B cell (primary cell): ENCODE results near the gene PPP3CA. TPM values are rescaled to one million over a fixed set of nuclear protein-coding genes. Genes with fewer than 3 reads are reported as not detected.
A peak's percentile ranks its signal among the peaks of the same experiment; 100 is the strongest.

ENCODE experiments used
- ATAC-seq: fragments of 200-7000 bp; cut with Tn5 transposase; one replicate; pipeline ENCODE4 v1.10.0; 2021; ENCODE audit warnings: low read depth, mild to moderate bottlenecking, moderate number of reproducible peaks, moderate library complexity
- CTCF ChIA-PET: fragments of 350-600 bp; sonication (Branson Sonifier 250); formaldehyde crosslinking; loops from one replicate; lab custom pipeline; 2021; ENCODE audit warnings: antibody characterized with exemption, inconsistent platforms; lab: Charles Lee
- POLR2A ChIA-PET: fragments of 350-600 bp; sonication (Branson Sonifier 250); formaldehyde crosslinking; loops from one replicate; lab custom pipeline; 2021; ENCODE audit warnings: antibody characterized with exemption; lab: Charles Lee
- DNase-seq: peaks from one replicate; pipeline ENCODE4 v3.0.0; 2013
- H2AFZ ChIP-seq: 2 replicates; pipeline ENCODE4 v1.6.1; 2012; ENCODE audit warnings: mild to moderate bottlenecking, low read depth, low read length; ENCODE audit not compliant: insufficient read depth, poor library complexity, severe bottlenecking
- H3K27ac ChIP-seq, 2 donors: 1 replicate in 1 of 2; 2 replicates in 1 of 2; pipeline ENCODE4 v1.5.1; 2012 to 2013; ENCODE audit warnings: low read length in 2 of 2, mild to moderate bottlenecking in 2 of 2, moderate library complexity in 1 of 2
- H3K27me3 ChIP-seq, 4 experiments: fragments of 200-600 bp in 1 of 4; sonication (generic) in 1 of 4; replicated peaks in 1 of 4; 1 replicate in 2 of 4; 2 replicates in 2 of 4; pipeline versions ENCODE4 v1.6.1 to v1.7.0; 2013 to 2016; ENCODE audit warnings: low read length in 3 of 4, mild to moderate bottlenecking in 2 of 4, mixed read lengths in 1 of 4, moderate library complexity in 1 of 4; ENCODE audit not compliant: insufficient read depth in 4 of 4, control insufficient read depth in 3 of 4; ENCODE audit errors: control extremely low read depth in 1 of 4
- H3K36me3 ChIP-seq, 2 experiments: replicated peaks in 1 of 2; 1 replicate in 1 of 2; 2 replicates in 1 of 2; pipeline versions ENCODE4 v1.6.1 to v1.7.1; 2013; ENCODE audit warnings: low read length in 1 of 2; ENCODE audit not compliant: insufficient read depth in 2 of 2, control insufficient read depth in 1 of 2; ENCODE audit errors: control extremely low read depth in 1 of 2, extremely low read depth in 1 of 2
- H3K4me1 ChIP-seq, 2 donors: fragments of 200-600 bp in 1 of 2; sonication (generic) in 1 of 2; 1 replicate in 1 of 2; 2 replicates in 1 of 2; pipeline versions ENCODE4 v1.5.1 to v1.6.1; 2013 to 2017; ENCODE audit warnings: low read length in 2 of 2; ENCODE audit not compliant: control insufficient read depth in 2 of 2, insufficient read depth in 2 of 2
- H3K4me2 ChIP-seq: replicated peaks from 2 replicates; pipeline ENCODE3; 2012; ENCODE audit warnings: mild to moderate bottlenecking, low read depth, low read length; ENCODE audit not compliant: poor library complexity, severe bottlenecking
- H3K4me3 ChIP-seq, 5 experiments: fragments of 200-600 bp in 1 of 5; sonication (generic) in 1 of 5; 1 replicate in 3 of 5; 2 replicates in 2 of 5; pipeline versions ENCODE4 v1.5.1 to v1.7.0; 2011 to 2016; ENCODE audit warnings: low read length in 4 of 5, mild to moderate bottlenecking in 4 of 5, low read depth in 2 of 5, control low read depth in 1 of 5, moderate library complexity in 1 of 5; ENCODE audit not compliant: insufficient read depth in 1 of 5; ENCODE audit errors: control extremely low read depth in 1 of 5, extremely low read depth in 1 of 5
- H3K79me2 ChIP-seq: fragments of 200-600 bp; sonication (generic); one replicate; pipeline ENCODE4 v1.6.0; 2016; ENCODE audit warnings: low read length; ENCODE audit not compliant: control insufficient read depth, insufficient read depth
- H3K9ac ChIP-seq: fragments of 200-600 bp; sonication (generic); 2 replicates; pipeline ENCODE4 v1.6.1; 2017; ENCODE audit warnings: mild to moderate bottlenecking, low read length, moderate library complexity
- H3K9me3 ChIP-seq, 3 donors: one replicate each; pipeline versions ENCODE4 v1.6.1 to v1.7.1; 2013; ENCODE audit warnings: low read length in 2 of 3; ENCODE audit not compliant: control insufficient read depth in 2 of 3, insufficient read depth in 1 of 3; ENCODE audit errors: control extremely low read depth in 1 of 3
- H4K20me1 ChIP-seq: 2 replicates; pipeline ENCODE4 v1.6.0; 2012; ENCODE audit warnings: mild to moderate bottlenecking, low read length; ENCODE audit not compliant: insufficient read depth, control insufficient read depth, poor library complexity, severe bottlenecking
- H3K27ac Mint-ChIP-seq: one replicate; pipeline ENCODE4 v1.8.0; 2021; ENCODE audit warnings: mixed read lengths
- H3K27me3 Mint-ChIP-seq: one replicate; pipeline ENCODE4 v1.8.0; 2021; ENCODE audit warnings: mixed read lengths
- H3K4me1 Mint-ChIP-seq: one replicate; pipeline ENCODE4 v1.8.0; 2021; ENCODE audit warnings: mixed read lengths
- H3K4me3 Mint-ChIP-seq: one replicate; pipeline ENCODE4 v1.8.0; 2021; ENCODE audit warnings: mixed read lengths
- H3K9me3 Mint-ChIP-seq: one replicate; pipeline ENCODE4 v1.8.0; 2022; ENCODE audit warnings: mixed read lengths; ENCODE audit not compliant: insufficient read depth
- CTCF ChIP-seq: fragments of 200-600 bp; IDR thresholded peaks from one replicate; pipeline ENCODE4 v1.8.0; 2022; ENCODE audit warnings: antibody characterized with exemption, mild to moderate bottlenecking
- EZH2 ChIP-seq: IDR thresholded peaks from 2 replicates; pipeline ENCODE4 v1.6.1; 2012; ENCODE audit warnings: borderline replicate concordance, low read depth, mild to moderate bottlenecking, moderate library complexity, low read length; ENCODE audit not compliant: insufficient read depth, poor library complexity, severe bottlenecking
- WGBS: methylation state at CpG from one replicate; pipeline ENCODE4 v1.1.5; 2013; ENCODE audit warnings: missing lambda C conversion rate; ENCODE audit not compliant: insufficient coverage; 5-methylcytosine and 5-hydroxymethylcytosine counted together
- intact Hi-C: fragments of 100-400 bp; cut with micrococcal nuclease; formaldehyde crosslinking; loops from one replicate; pipeline ENCODE4 v1.10.0; 2022
- polyA plus RNA-seq: library from polyadenylated mRNA; depleted of rRNA; stranded (reverse); fragments of >200 nt; gene quantifications from 2 replicates; pipeline ENCODE4 v1.2.3, GENCODE V29; 2012
- total RNA-seq, 2 donors: library from RNA; stranded (reverse); fragments of 120-200 nt in 1 of 2; gene quantifications; 1 replicate in 1 of 2; 2 replicates in 1 of 2; pipeline versions ENCODE4 v1.2.3 to v1.2.4, GENCODE V29; 2013 to 2022

The PPP3CA gene
- total and polyA plus RNA-seq, 2 donors (not counting 1 experiment from before 2014, with no cell fraction given), result 14.3 to 85.1 TPM

- H3K27ac ChIP-seq, result no peak overlapping the region
- no peak overlapping the region for H3K9ac ChIP-seq
- Mint-ChIP-seq H3K4me3 (no peak overlapping the region), H3K9me3 (no peaks in the 10 kb centered on the region), H3K27me3 (no peaks in the 10 kb centered on the region), H3K27ac (no peak overlapping the region), H3K4me1 (peaks cover 27% of the 10 kb centered on the region)
- H3K4me1 ChIP-seq, result peaks cover 7 to 18% of the 10 kb centered on the region in 2 donors
- H3K36me3 ChIP-seq, result peaks cover 0 to 5% of the 10 kb centered on the region in 2 experiments
- H4K20me1 ChIP-seq, result peaks cover 39% of the 10 kb centered on the region
- H3K4me2 ChIP-seq, result peak overlapping the region; percentile 38
- intact Hi-C loops, result loop anchor here (1.0 to 10.0 kb wide), 3 partner anchors 561 to 1094 kb away; partner anchors contain the start of gene BANK1
- DNase-seq (peak; percentile 76), ATAC-seq (peak; percentile 96)
- WGBS, result 13% methylated on average over 2 of the region's 6 CpGs
- ChIA-PET POLR2A (interaction anchor here (0.7 to 1.3 kb wide), 3 partner anchors 177 to 561 kb away, joined by 3 read pairs; no protein-coding TSS in a partner anchor), CTCF (interaction anchor here (0.6 to 7.8 kb wide), 28 partner anchors 10 to 1262 kb away, joined by 3 to 82 read pairs (median 4); partner anchors contain the start of genes BANK1 and PPP3CA)
- no peak overlapping the region for H2AFZ ChIP-seq
- peaks cover 76% of the 10 kb centered on the region for H3K79me2 ChIP-seq
- H3K27me3 ChIP-seq, result no peaks in the 10 kb centered on the region
- peak; percentile 77 for TF ChIP-seq CTCF
- TF ChIP-seq EZH2, result no peak
- no peak overlapping the region for H3K4me3 ChIP-seq
- H3K9me3 ChIP-seq, result no peaks in the 10 kb centered on the region
These were observed 178.0 kb downstream of the PPP3CA start for GRCh38 chr4:101169044-101170014.
